Common myeloid progenitor, CD34-positive (primary cell): ENCODE data around the gene ZNF385A.
A peak's percentile ranks its signal among the peaks of the same experiment; 100 is the strongest.

ENCODE experiments used
- CTCF ChIA-PET: fragments of 350-600 bp; sonication (Branson Sonifier 250); formaldehyde crosslinking; loops from one replicate; lab custom pipeline; 2021; ENCODE audit warnings: antibody characterized with exemption; lab: Charles Lee
- POLR2A ChIA-PET: fragments of 350-600 bp; sonication (Branson Sonifier 250); formaldehyde crosslinking; loops from one replicate; lab custom pipeline; 2021; ENCODE audit warnings: antibody characterized with exemption; lab: Charles Lee
- DNase-seq, 3 donors: peaks; one replicate each; pipeline versions ENCODE4 v3.0.0 to v3.0.0-alpha.2; 2013
- H3K27ac ChIP-seq, 2 experiments: 1 replicate in 1 of 2; 2 replicates in 1 of 2; pipeline ENCODE4 v1.7.0; 2013; ENCODE audit warnings: inconsistent platforms in 2 of 2, low read length in 2 of 2, mild to moderate bottlenecking in 2 of 2, low read depth in 1 of 2, moderate library complexity in 1 of 2; ENCODE audit not compliant: severe bottlenecking in 2 of 2, insufficient read depth in 1 of 2, poor library complexity in 1 of 2
- H3K27me3 ChIP-seq, 5 experiments: replicated peaks in 2 of 5; 1 replicate in 3 of 5; 2 replicates in 2 of 5; pipeline versions ENCODE4 v1.6.1 to v1.7.0; 2013; ENCODE audit warnings: low read length in 4 of 5, mild to moderate bottlenecking in 2 of 5, moderate library complexity in 2 of 5, inconsistent platforms in 1 of 5; ENCODE audit not compliant: insufficient read depth in 5 of 5, control insufficient read depth in 4 of 5
- H3K36me3 ChIP-seq, 4 experiments: 1 replicate in 2 of 4; 2 replicates in 2 of 4; pipeline versions ENCODE4 v1.6.1 to v1.7.0; 2013; ENCODE audit warnings: low read length in 3 of 4, control low read depth in 1 of 4, mild to moderate bottlenecking in 1 of 4; ENCODE audit not compliant: control insufficient read depth in 4 of 4, insufficient read depth in 4 of 4
- H3K4me1 ChIP-seq, 4 experiments: 1 replicate in 3 of 4; 2 replicates in 1 of 4; pipeline versions ENCODE4 v1.6.1 to v1.7.1; 2013; ENCODE audit warnings: low read length in 3 of 4, mild to moderate bottlenecking in 3 of 4, control low read depth in 1 of 4, inconsistent platforms in 1 of 4, moderate library complexity in 1 of 4; ENCODE audit not compliant: control insufficient read depth in 4 of 4, insufficient read depth in 4 of 4; ENCODE audit errors: control extremely low read depth in 1 of 4
- H3K4me3 ChIP-seq, 7 experiments: 1 replicate in 4 of 7; 2 replicates in 3 of 7; pipeline versions ENCODE4 v1.5.1 to v1.7.0; 2013; ENCODE audit warnings: mild to moderate bottlenecking in 7 of 7, low read length in 6 of 7, moderate library complexity in 6 of 7, inconsistent platforms in 2 of 7, low read depth in 2 of 7, control low read depth in 1 of 7; ENCODE audit not compliant: insufficient read depth in 4 of 7, control insufficient read depth in 1 of 7; ENCODE audit errors: extremely low read depth in 1 of 7
- H3K9me3 ChIP-seq, 5 experiments: 1 replicate in 4 of 5; 2 replicates in 1 of 5; pipeline versions ENCODE4 v1.6.1 to v1.7.1; 2013; ENCODE audit warnings: low read length in 4 of 5, mild to moderate bottlenecking in 2 of 5, inconsistent platforms in 1 of 5, low read depth in 1 of 5, moderate library complexity in 1 of 5; ENCODE audit not compliant: control insufficient read depth in 4 of 5, insufficient read depth in 2 of 5; ENCODE audit errors: control extremely low read depth in 1 of 5
- WGBS: methylation state at CpG from one replicate; pipeline ENCODE4 v1.1.5; 2013; ENCODE audit not compliant: insufficient coverage; 5-methylcytosine and 5-hydroxymethylcytosine counted together

Gene ZNF385A

DNA sequence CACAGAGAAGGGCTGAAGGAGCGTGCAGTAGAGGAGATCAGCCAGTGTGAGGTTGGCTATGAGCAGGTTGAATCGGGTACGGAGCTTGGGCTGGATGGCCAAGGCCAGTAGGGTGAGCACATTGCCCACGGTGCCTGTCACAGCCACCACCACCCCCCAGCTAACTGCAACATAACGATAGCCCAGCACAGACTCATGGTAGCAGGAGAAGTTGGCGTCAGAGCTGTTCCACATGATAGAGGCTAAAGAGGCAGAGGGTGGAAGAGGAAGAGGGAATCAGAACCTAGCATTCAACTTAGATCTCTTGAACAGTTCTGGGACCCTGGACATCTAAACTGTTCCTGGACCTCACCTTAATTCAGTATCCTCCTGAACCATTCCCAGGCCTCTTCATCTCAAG, 20.9 kb downstream of the ZNF385A start:
- CTCF ChIA-PET, result interaction anchor here (1.1 to 9.2 kb wide), 10 partner anchors 12 to 148 kb away, joined by 3 to 174 read pairs (median 12); partner anchors contain the start of gene COPZ1
- Histone ChIP-seq H3K4me1 (peaks cover 21 to 61% (median 53%) of the 10 kb centered on the region in 4 experiments), H3K36me3 (no peaks in the 10 kb centered on the region), H3K4me3 (no peak overlapping the region), H3K27ac (no peak overlapping the region), H3K27me3 (no peaks in the 10 kb centered on the region), H3K9me3 (no peaks in the 10 kb centered on the region)
- no peak for DNase-seq
- WGBS, result 100% methylated on average over 1 of the region's 6 CpGs
- POLR2A ChIA-PET, result no interaction called here

DNA sequence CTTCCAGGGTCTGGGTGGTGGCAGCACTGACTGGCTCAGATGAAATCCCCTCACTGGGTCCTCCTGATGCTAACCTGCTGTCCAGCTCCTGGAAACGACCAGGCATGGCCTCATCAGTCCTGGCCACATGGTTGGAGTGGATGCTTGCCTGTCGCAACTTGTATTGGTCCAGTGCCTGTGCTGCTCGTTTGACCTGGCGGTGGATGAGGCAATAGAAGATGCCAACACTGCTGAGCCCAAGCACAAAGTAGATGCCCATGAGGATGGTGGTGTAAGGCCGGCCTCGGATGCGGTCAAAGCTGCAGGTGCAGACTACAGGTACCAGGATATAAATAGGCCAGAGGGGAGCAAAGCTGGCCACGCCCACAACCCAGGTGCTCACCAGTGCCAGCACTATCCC, 21.5 kb downstream of the ZNF385A start:
- peaks cover 21 to 61% (median 53%) of the 10 kb centered on the region in 4 experiments for H3K4me1 ChIP-seq
- H3K9me3 ChIP-seq, result no peaks in the 10 kb centered on the region
- no peak overlapping the region for H3K27ac ChIP-seq
- CTCF ChIA-PET, result interaction anchor here (1.1 to 9.2 kb wide), 10 partner anchors 12 to 147 kb away, joined by 3 to 174 read pairs (median 12); partner anchors contain the start of gene COPZ1
- WGBS, result 99% methylated on average over 8 of the region's 8 CpGs
- H3K4me3 ChIP-seq, result no peak overlapping the region
- POLR2A ChIA-PET, result no interaction called here
- no peaks in the 10 kb centered on the region for H3K36me3 ChIP-seq
- no peaks in the 10 kb centered on the region for H3K27me3 ChIP-seq
- DNase-seq, result no peak

DNA sequence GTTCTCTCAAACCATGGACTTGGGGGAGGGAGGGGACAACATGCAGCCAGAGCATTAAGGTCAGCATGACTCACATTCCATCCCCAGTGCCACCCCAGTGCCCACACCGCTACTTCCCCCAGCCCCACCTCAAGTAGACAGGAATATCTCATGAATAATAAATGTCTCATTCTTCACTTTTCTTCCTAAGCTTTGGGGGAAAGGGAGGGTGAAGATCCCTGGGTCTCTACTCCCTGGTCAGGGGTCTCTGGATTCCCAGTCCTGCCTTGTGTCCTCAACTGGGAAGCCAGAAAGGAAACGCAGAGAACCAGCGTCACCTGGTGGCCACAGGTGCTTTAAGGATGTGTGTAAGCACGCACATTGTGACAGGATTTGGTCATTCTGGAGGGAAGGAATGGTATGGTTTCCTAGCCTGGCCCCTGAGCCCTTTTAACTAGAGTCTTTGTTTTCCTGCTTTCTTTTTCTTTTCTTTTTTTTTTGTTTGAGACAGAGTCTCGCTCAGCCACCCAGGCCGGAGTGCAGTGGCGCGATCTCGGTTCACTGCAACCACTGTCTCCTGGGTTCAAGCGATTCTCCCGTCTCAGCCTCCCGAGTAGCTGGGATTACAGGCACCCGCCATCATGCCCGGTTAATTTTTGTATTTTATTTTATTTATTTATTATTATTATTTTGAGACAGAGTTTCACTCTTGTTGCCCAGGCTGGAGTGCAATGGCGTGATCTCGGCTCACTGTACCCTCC, 23.6 kb downstream of the ZNF385A start:
- Histone ChIP-seq H3K9me3 (no peaks in the 10 kb centered on the region), H3K36me3 (no peaks in the 10 kb centered on the region), H3K4me3 (peak overlapping the region in 1 of 7 experiments; percentile 1), H3K27me3 (no peaks in the 10 kb centered on the region), H3K4me1 (peaks cover 19 to 72% (median 61%) of the 10 kb centered on the region in 4 experiments), H3K27ac (no peak overlapping the region)
- 78% methylated on average over 5 of the region's 16 CpGs for WGBS
- CTCF ChIA-PET, result interaction anchor here (1.1 to 9.2 kb wide), 14 partner anchors 10 to 146 kb away, joined by 3 to 174 read pairs (median 6); no protein-coding TSS in a partner anchor
- POLR2A ChIA-PET, result no interaction called here
- DNase-seq, result peak; percentile 64 to 72 (median 66)

DNA sequence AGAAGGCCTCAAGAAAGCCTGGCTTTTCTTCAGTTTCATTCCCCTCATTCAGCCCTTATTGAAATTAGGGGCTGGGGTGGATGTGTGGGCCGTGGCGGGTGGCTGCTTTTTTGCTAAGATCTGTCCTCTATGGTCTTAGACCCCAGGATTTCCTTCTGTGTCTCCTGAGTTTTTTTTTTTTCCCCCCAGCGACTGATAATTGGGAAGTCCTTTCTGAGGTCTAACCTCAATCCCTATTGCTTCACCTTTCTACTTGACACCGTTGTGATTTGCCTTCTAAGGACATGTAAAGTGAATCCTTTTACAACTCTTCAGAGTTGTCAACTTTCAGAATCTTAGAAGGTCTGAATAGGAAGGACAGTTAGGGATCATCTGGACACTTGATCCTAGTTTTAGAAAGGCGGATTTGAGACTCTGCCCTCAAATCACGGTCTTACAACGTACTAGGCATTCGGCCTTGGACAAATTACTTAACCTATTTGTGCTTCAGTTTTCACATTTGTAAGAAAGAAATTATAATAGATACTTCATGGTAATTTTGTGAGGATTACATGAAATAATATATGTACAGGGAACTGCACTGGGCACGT, 24.7 kb downstream of the ZNF385A start:
- peak overlapping the region in 5 of 7 experiments; percentile 45 to 78 (median 74) for H3K4me3 ChIP-seq
- no peak for DNase-seq
- no peaks in the 10 kb centered on the region for H3K36me3 ChIP-seq
- peak overlapping the region in 1 of 2 experiments; percentile 90 for H3K27ac ChIP-seq
- CTCF ChIA-PET, result interaction anchor here (0.7 to 9.2 kb wide), 13 partner anchors 9 to 145 kb away, joined by 3 to 174 read pairs (median 5); no protein-coding TSS in a partner anchor
- H3K27me3 ChIP-seq, result no peaks in the 10 kb centered on the region
- no peaks in the 10 kb centered on the region for H3K9me3 ChIP-seq
- 50% methylated on average over 5 of the region's 9 CpGs for WGBS
- H3K4me1 ChIP-seq, result peaks cover 18 to 69% (median 60%) of the 10 kb centered on the region in 4 experiments
- POLR2A ChIA-PET, result interaction anchor here (1.0 to 1.4 kb wide), 3 partner anchors 61 to 80 kb away, joined by 3 to 14 read pairs (median 3); partner anchors contain the start of genes CBX5 and HNRNPA1

DNA sequence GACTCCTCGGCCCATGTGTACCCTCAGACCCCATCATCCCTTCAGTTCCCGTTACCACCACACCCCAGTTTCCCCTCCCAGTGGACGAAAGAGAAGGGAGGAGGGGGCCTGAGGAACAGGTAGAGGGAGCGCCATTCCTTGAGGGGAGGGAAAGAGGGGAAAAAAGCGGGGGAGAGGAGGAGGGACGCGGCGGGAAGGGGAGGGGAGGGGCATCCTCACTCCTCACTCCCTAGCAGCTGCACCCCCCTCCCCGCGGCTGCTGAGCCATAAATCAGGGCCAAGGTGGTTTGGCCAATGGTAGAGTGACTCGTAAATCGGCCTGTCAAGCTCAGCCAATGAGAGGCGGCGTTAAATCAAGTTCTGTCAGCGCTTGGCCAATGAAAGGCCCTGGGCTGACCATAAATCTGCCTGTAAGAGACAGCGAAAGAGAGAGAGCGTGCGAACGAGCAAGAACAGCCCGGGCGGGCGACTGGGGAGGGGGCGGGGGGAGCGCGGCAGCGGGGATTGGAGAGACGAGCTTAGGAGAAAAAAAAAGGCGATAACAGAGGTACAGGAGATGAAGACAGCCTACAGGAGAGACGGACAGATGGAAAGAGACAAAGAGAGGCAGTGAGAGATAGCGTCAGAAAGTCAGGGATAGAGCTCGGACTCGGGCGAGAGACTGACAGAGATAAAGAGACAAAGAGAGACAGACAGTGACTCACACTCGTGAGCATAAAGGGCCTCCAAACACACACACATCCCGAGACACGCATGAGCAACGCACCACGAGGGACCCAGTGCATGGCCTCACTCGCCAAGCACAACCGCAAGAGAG, 25.4 kb downstream of the ZNF385A start:
- peak overlapping the region; percentile 51 to 90 for H3K27ac ChIP-seq
- under 1% methylated on average over 31 of the region's 40 CpGs for WGBS
- H3K4me3 ChIP-seq, result peak overlapping the region; percentile 56 to 78 (median 74)
- peak; percentile 99 for DNase-seq
- no peaks in the 10 kb centered on the region for H3K9me3 ChIP-seq
- ChIA-PET CTCF (interaction anchor here (0.8 to 9.2 kb wide), 12 partner anchors 8 to 141 kb away, joined by 3 to 174 read pairs (median 4); no protein-coding TSS in a partner anchor), POLR2A (interaction anchor here (0.7 to 1.4 kb wide), 4 partner anchors 16 to 79 kb away, joined by 3 to 14 read pairs (median 4); partner anchors contain the start of genes CBX5 and HNRNPA1)
- H3K4me1 ChIP-seq, result peaks cover 12 to 62% (median 53%) of the 10 kb centered on the region in 4 experiments
- no peaks in the 10 kb centered on the region for H3K27me3 ChIP-seq
- no peaks in the 10 kb centered on the region for H3K36me3 ChIP-seq

DNA sequence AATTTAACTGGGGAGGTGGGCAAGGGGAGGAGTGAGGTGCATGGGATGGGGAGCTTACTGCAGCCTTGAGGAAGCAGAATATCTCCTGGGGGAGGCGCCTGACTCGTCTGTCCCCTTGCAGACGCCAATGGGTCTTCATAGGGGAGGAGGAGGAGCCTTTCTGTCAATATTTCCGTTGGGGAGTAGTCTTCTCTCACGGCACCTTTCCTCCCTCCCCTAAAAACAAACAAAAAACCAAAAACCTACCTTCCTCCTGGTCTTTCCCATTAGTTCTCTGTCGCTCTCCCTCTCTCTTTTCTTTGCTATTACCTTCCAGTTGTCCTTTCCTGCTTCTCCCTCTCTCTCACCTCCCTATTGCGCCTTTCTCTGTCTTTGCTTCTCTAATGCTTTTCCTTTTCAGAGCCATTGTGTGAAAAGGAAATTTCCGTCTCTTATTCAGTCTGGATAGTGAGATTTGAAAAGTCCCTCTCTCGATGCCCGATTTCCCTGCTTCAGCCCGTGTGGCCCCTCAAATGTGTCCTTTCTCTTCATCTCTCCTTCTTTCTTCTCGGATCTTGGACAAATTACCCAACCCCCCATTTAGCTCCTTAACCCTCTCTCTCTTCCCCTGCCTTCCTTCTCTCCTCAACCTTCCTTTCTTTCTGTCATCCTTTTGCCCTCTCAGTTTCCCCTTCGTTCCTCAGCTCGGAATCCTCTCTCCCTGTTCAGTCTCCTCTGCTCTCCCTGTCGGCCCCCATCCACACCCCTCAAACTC, 26.2 kb downstream of the ZNF385A start:
- no peak for DNase-seq
- ChIA-PET POLR2A (interaction anchor here (0.7 to 1.4 kb wide), 3 partner anchors 17 to 78 kb away, joined by 3 to 14 read pairs (median 4); partner anchors contain the start of genes CBX5 and HNRNPA1), CTCF (interaction anchor here (0.8 to 9.2 kb wide), 10 partner anchors 7 to 140 kb away, joined by 3 to 174 read pairs (median 7); no protein-coding TSS in a partner anchor)
- Histone ChIP-seq H3K36me3 (no peaks in the 10 kb centered on the region), H3K27ac (peak overlapping the region; percentile 51 to 90), H3K4me3 (peak overlapping the region; percentile 56 to 78 (median 74)), H3K9me3 (no peaks in the 10 kb centered on the region), H3K4me1 (peaks cover 11 to 57% (median 48%) of the 10 kb centered on the region in 4 experiments), H3K27me3 (no peaks in the 10 kb centered on the region)
- WGBS, result 8% methylated on average over 12 of the region's 15 CpGs
